ENCODE results near the gene CLIP3.
"Not testable (repeated sequence)": the region's sequence is repeated elsewhere in the genome, so short reads cannot be mapped to it uniquely, and the experiment has no call there.

CLIP3 gene, protein sequence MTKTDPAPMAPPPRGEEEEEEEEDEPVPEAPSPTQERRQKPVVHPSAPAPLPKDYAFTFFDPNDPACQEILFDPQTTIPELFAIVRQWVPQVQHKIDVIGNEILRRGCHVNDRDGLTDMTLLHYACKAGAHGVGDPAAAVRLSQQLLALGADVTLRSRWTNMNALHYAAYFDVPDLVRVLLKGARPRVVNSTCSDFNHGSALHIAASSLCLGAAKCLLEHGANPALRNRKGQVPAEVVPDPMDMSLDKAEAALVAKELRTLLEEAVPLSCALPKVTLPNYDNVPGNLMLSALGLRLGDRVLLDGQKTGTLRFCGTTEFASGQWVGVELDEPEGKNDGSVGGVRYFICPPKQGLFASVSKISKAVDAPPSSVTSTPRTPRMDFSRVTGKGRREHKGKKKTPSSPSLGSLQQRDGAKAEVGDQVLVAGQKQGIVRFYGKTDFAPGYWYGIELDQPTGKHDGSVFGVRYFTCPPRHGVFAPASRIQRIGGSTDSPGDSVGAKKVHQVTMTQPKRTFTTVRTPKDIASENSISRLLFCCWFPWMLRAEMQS

DNA sequence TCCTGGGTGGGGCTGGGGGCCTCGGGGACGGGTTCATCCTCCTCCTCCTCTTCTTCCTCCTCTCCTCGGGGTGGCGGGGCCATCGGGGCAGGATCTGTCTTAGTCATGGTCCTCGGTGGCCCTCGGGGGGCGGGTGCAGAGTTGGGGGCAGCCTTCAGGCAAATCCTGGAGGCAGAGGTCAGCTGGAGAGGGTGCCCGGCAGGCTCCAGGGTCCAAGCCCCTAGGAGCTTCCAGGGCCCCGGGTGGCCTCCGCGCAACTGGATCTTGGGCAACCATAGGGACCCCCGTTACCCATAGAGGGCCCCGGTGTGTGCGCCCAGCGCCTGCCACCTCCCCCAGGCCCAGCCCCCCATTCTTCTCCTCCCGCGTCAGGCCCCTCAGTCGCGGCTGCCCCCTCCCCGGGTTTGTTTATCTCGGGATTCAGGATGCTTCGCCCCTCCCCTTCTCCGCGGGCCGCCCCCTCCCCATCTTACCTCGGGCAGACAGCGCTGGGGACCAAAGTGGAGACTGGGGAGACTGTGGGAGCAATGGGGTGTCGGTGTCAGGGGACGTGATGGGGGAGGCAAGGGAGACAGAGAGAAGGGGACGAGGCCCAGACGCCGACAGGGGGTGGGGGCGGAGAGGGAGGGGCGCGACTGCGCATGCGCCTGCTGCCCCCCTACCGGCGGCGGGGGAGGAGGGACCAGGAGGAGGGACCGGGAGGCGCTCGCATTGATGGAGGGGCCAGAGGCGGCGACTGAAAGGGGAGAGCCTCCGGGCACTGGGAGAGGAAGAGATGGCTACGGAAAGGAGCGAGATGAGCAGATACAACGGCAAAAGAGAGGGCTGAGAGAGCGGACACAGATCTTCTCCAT lies at the start of gene CLIP3:
CLIP3 (minus strand) TSS at position 623 of the 854 bp plus-strand sequence; CDS start at position 107, 516 bp downstream.
- no peaks in the 10 kb centered on the region for H3K27me3 Mint-ChIP-seq
- H3K27ac Mint-ChIP-seq: no peak within 1 kb of the TSS
- peak within 1 kb of the TSS; percentile 16 for H3K4me3 Mint-ChIP-seq
- peaks cover 10% of the 10 kb centered on the region for H3K4me1 Mint-ChIP-seq
- peaks cover 31% of the 10 kb centered on the region for H3K36me3 Mint-ChIP-seq
- DNase-seq (ENCODE audit: low spot score in 2 of 2): no peak
- no peaks in the 10 kb centered on the region for H3K9me3 Mint-ChIP-seq
- ATAC-seq (ENCODE audit: low read depth): no peak

DNA sequence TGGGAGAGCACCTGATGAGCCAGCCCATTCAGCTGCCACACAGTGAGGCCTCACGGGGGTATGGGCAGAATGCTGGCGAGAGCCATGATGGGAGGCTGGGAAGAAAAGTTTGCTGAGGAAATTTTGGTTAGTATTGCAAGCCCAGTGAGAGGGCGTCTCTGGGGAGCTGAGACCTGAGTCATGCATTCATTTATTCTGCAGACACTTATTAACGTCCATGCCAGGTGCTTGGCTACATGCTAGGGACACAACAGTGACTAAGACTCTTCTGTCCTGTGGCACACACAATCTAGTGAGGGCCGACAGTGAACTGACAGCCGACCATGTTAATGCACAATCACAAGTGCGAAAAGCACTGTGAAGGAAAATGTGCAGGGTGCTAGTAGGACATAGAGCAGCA lies 49.2 kb upstream of the CLIP3 start:
- no peak overlapping the region for H3K4me3 Mint-ChIP-seq

DNA sequence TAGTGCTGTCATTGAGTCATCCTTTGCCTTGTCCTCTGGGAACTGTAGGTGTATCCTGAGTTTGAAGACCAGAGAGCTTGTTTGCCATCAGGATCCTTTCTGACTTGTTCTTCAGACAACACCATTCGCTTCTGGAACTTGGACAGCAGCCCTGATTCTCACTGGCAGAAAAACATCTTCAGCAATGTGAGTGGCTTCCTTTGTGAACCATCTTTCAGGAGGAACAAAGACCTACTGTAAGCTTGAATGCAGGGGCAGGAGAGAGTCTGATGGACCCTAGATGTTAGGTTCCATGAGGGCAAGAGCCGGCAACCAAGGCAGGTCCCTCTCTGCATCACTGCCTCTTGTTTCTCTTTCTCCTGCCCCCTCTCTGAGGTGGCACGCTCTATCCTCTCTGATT lies 48.7 kb upstream of the CLIP3 start:
- Mint-ChIP-seq H3K36me3 (no peaks in the 10 kb centered on the region), H3K4me3 (no peak overlapping the region), H3K4me1 (no peaks in the 10 kb centered on the region), H3K9me3 (no peaks in the 10 kb centered on the region), H3K27ac (no peak overlapping the region), H3K27me3 (no peaks in the 10 kb centered on the region)
- DNase-seq (ENCODE audit: low spot score in 2 of 2): no peak
- ATAC-seq (ENCODE audit: low read depth): no peak

More for the DNA sequence above, 49.2 kb upstream of the CLIP3 start:
- no peaks in the 10 kb centered on the region for H3K27me3 Mint-ChIP-seq
- no peaks in the 10 kb centered on the region for H3K9me3 Mint-ChIP-seq
- no peaks in the 10 kb centered on the region for H3K4me1 Mint-ChIP-seq
- no peaks in the 10 kb centered on the region for H3K36me3 Mint-ChIP-seq
- H3K27ac Mint-ChIP-seq: no peak overlapping the region
- DNase-seq (ENCODE audit: low spot score in 2 of 2): no peak
- ATAC-seq (ENCODE audit: low read depth): no peak

DNA sequence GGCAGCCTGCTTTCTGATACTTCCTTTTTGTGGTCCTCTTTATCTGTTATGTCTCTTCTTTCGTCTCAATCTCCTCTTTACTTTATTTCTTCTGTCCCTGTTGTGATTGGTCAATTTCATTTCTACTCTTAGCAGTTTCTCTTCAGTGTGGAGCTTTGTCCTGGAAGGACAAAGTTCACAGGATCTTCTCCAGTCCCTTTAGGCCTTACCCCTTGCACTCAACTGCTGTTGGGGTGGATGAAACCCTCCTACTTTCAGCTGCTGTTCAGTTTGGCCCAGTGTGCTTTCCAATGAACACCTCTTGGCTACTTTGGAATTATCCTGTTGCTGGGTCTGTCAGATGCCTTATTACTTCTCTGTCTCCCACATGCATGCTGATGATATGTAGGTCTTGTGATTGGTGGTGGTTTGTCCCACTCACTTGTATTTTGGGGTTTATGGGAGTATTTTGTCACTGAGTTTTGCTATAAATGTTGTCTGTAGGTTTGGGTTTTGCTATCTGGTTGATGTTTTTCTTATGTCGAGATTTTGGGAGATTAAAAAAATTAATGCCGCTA lies 46.8 kb upstream of the CLIP3 start:
- Mint-ChIP-seq H3K27me3 (no peaks in the 10 kb centered on the region), H3K36me3 (no peaks in the 10 kb centered on the region), H3K27ac (no peak overlapping the region), H3K4me1 (no peaks in the 10 kb centered on the region), H3K9me3 (no peaks in the 10 kb centered on the region), H3K4me3 (no peak overlapping the region)
- ATAC-seq (ENCODE audit: low read depth): no peak
- DNase-seq (ENCODE audit: low spot score in 2 of 2): no peak

DNA sequence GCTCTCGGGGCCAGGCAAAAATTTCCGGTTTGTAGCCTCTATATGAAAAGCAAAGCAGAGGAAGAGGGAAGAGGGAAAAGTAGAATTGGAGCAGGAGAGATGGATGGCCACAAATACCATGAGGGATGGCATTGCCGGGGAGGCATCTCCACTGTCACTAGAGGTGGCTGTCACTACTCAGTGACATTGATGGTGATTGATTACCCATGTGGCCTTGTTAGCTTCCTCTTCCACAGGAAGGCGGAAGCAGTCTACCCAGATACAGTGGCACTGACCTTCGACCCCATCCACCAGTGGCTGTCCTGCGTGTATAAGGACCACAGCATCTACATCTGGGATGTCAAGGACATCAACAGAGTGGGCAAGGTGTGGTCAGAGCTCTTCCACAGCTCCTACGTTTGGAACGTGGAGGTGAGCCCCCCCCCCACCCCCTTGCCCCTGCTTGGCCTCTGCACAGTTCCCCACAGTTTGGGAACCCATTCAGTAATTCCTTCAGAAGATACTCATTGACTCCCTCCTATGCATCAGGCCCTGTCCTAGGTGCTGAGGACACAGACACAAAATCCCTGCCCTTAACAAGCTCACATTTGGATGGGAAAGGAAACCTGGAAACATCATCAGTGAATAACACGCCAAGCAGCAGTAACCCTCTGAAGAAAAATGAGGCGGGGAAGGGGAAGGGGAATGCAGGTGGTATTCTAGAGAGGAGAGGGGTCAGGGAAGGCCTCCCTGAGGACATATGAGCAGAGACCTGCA lies 40.6 kb upstream of the CLIP3 start:
- H3K27me3 Mint-ChIP-seq: no peaks in the 10 kb centered on the region

DNA sequence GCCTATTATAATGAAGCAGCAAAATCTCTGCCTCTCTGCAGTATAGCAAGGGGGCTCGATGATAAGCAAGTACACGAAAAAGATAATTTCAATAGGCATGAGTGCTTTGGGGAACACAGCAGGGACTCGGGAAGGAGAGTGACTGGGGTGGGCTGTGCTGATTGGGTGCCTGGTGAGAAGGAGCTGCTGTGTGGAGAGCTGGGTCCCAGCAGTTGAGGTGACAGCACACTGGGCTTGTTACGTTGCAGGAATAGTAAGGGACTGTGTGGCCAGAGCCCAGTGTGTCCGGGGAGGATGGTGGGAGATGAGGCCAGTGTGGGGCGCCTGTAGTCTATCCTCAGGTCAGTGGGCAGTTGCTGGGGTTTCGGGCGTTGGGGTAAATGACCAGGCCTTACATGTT lies 39.4 kb upstream of the CLIP3 start:
- ATAC-seq (ENCODE audit: low read depth) (no peak), DNase-seq (ENCODE audit: low spot score in 2 of 2) (no peak)
- Mint-ChIP-seq H3K4me3 (no peak overlapping the region), H3K27ac (no peak overlapping the region), H3K9me3 (no peaks in the 10 kb centered on the region), H3K36me3 (no peaks in the 10 kb centered on the region), H3K27me3 (no peaks in the 10 kb centered on the region), H3K4me1 (no peaks in the 10 kb centered on the region)

More for the DNA sequence above, 40.6 kb upstream of the CLIP3 start:
- Mint-ChIP-seq H3K9me3 (no peaks in the 10 kb centered on the region), H3K27ac (no peak overlapping the region), H3K4me3 (no peak overlapping the region), H3K4me1 (no peaks in the 10 kb centered on the region), H3K36me3 (no peaks in the 10 kb centered on the region)
- DNase-seq (ENCODE audit: low spot score in 2 of 2): no peak
- ATAC-seq (ENCODE audit: low read depth): no peak

DNA sequence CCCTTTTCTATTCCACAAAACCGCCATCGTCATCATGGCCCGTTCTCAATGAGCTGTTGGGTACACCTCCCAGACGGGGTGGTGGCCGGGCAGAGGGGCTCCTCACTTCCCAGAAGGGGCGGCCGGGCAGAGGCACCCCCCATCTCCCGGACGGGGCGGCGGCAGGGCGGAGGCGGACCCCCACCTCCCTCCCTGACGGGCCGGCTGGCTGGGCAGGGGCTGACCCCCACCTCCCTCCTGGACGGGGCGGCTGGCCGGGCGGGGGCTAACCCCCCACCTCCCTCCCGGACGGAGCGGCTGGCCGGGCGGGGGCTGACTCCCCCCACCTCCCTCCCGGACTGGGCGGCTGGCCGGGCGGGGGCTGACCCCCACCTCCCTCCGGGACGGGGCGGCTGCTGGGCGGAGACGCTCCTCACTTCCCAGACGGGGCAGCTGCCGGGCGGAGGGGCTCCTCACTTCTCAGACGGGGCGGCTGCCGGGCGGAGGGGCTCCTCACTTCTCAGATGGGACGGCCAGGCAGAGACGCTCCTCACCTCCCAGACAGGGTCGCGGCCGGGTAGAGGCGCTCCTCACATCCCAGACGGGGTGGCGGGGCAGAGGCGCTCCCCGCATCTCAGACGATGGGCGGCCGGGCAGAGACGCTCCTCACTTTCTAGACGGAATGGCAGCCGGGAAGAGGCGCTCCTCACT lies 36.3 kb upstream of the CLIP3 start:
- H3K27me3 Mint-ChIP-seq; H3K9me3 Mint-ChIP-seq; DNase-seq (ENCODE audit: low spot score in 2 of 2); H3K4me1 Mint-ChIP-seq; H3K36me3 Mint-ChIP-seq; ATAC-seq (ENCODE audit: low read depth); H3K4me3 Mint-ChIP-seq; H3K27ac Mint-ChIP-seq: not testable (repeated sequence)

DNA sequence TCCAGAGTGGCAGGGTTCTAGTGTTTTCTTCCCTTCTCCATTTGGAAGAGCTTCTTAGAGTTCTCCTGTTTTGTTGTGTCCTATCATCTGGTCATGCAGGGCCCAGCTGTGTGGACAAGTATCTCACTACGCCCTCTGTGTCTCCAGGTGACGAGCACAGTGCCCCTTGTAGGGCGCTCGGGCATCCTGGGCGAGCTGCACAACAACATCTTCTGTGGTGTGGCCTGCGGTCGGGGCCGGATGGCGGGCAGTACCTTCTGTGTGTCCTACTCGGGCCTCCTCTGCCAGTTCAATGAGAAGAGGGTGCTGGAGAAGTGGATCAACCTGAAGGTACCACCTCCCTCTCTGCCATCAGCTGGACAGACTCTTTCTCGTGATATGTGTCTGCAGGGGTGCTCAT lies 35.0 kb upstream of the CLIP3 start:
- Mint-ChIP-seq H3K9me3 (no peaks in the 10 kb centered on the region), H3K4me1 (no peaks in the 10 kb centered on the region), H3K4me3 (no peak overlapping the region), H3K27me3 (no peaks in the 10 kb centered on the region), H3K36me3 (no peaks in the 10 kb centered on the region), H3K27ac (no peak overlapping the region)
- ATAC-seq (ENCODE audit: low read depth) (no peak), DNase-seq (ENCODE audit: low spot score in 2 of 2) (no peak)

DNA sequence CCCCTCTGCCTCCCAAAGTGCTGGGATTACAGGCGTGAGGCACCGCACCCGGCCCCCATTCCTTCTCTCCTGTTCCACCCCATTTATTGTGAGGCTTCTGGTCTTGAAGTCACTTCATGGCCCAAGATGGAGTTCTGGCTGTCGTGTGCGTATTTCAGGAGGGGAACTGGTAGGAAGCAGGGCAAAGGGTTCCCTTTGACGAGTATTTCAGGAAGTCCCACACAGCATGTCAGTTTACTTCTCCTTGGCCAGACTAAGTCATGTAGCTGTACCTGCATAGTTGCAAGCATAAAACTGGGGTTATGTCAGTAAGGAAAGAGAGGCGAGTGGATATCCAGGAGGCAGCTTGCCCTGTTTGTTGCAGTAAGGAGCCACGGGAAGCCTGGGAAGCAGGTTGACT lies 32.2 kb upstream of the CLIP3 start:
- Mint-ChIP-seq H3K36me3 (no peaks in the 10 kb centered on the region), H3K27ac (no peak overlapping the region), H3K4me1 (no peaks in the 10 kb centered on the region), H3K27me3 (no peaks in the 10 kb centered on the region), H3K4me3 (no peak overlapping the region), H3K9me3 (no peaks in the 10 kb centered on the region)
- DNase-seq (ENCODE audit: low spot score in 2 of 2) (no peak), ATAC-seq (ENCODE audit: low read depth) (no peak)

DNA sequence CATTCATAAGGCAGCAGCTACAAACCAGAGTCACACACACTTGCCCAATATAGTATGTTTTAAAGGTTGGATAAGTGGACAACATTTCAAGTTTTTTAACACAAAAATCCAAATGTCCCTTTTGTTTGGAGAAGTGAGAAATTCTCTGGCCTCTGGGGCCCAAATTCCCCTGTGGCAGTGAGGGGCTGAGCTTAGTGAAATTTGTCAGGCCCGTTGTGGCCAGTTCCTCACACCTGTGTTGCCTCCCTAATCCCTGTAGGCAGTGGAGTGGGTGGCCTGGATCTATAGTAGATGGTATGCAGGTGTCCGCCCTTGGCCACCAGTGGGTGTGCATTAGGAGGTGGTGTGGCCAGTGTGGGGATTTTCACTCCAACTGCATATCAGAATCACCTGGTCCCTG lies 28.7 kb upstream of the CLIP3 start:
- H3K9me3 Mint-ChIP-seq: no peaks in the 10 kb centered on the region
- no peak overlapping the region for H3K4me3 Mint-ChIP-seq
- no peak for DNase-seq (ENCODE audit: low spot score in 2 of 2)
- H3K36me3 Mint-ChIP-seq: no peaks in the 10 kb centered on the region
- H3K27me3 Mint-ChIP-seq: no peaks in the 10 kb centered on the region
- H3K4me1 Mint-ChIP-seq: no peaks in the 10 kb centered on the region
- H3K27ac Mint-ChIP-seq: no peak overlapping the region
- no peak for ATAC-seq (ENCODE audit: low read depth)

DNA sequence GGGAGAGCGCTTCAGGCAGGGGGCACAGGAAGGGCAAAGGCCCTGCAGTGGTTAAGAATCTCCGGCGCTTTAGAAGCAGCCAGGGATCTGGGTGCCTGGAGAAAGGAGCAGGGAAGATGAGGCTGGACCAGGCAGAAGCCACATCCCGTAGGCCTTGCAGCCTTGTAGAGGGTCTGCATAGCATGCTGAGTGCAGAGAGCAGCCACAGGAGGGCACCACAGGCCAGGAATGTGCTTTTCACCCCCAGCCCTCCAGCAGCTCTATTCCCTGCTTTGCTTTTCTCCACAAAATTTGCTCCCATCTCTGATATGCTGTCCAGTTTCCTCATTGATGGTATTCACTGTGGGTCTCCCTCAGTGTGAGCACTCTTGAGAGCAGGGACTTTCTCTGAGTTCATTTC lies 27.8 kb upstream of the CLIP3 start:
- no peaks in the 10 kb centered on the region for H3K9me3 Mint-ChIP-seq
- peak; percentile 46 for ATAC-seq (ENCODE audit: low read depth)
- DNase-seq (ENCODE audit: low spot score in 2 of 2): no peak
- H3K27ac Mint-ChIP-seq: no peak overlapping the region
- no peaks in the 10 kb centered on the region for H3K27me3 Mint-ChIP-seq
- H3K36me3 Mint-ChIP-seq: no peaks in the 10 kb centered on the region
- no peak overlapping the region for H3K4me3 Mint-ChIP-seq
- peaks cover 1% of the 10 kb centered on the region for H3K4me1 Mint-ChIP-seq

DNA sequence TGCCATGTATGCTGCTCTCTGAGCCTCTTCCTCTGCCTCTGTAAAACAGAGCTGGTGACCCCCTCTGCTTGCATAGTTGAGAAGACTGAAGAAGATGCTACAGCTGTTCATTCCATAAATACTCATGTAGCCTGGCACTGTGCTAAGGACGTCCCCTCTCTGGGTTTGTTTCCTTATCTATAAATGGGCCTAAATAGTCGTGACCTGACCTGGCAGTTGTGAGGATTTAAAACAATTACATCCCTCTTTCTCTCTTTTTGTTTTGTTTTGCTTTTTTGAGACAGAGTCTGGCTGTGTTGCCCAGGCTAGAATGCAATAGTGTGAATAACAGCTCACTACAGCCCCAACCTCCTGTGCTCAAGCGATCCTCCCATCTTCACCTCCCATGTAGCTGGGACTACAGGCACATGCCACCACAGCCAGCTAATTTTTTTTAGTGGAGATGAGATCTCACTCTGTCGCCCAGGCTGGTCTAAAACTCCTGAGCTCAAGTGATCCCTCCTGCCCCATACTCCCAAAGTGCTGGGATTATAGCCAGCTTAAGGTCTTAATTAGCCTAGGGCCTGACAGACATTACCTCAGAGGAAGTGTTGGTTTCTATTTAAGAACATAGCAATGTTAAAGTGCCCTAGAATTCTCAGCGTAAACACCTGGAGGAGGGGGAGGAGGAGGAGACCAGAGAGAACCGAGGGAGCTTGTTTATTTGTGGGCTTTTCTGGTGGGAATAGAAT lies 26.7 kb upstream of the CLIP3 start:
- no peaks in the 10 kb centered on the region for H3K9me3 Mint-ChIP-seq
- no peaks in the 10 kb centered on the region for H3K27me3 Mint-ChIP-seq
- no peak for ATAC-seq (ENCODE audit: low read depth)
- H3K4me1 Mint-ChIP-seq: peaks cover 5% of the 10 kb centered on the region
- H3K4me3 Mint-ChIP-seq: no peak overlapping the region
- DNase-seq (ENCODE audit: low spot score in 2 of 2): no peak
- no peaks in the 10 kb centered on the region for H3K36me3 Mint-ChIP-seq
- H3K27ac Mint-ChIP-seq: no peak overlapping the region

Data from memory B cell (primary cell).